Neuron (in vitro differentiated cells): ENCODE results near the gene RAB20.

Experiments used
- H2AFZ ChIP-seq: one replicate; pipeline ENCODE4 v1.6.1; 2013; ENCODE audit warnings: low read depth, mild to moderate bottlenecking, inconsistent platforms, low read length, moderate library complexity
- H3K27me3 ChIP-seq: one replicate; pipeline ENCODE4 v1.6.1; 2013; ENCODE audit warnings: low read length; ENCODE audit not compliant: insufficient read depth
- H3K36me3 ChIP-seq: one replicate; pipeline ENCODE4 v1.6.1; 2013; ENCODE audit warnings: low read length; ENCODE audit not compliant: insufficient read depth
- H3K4me1 ChIP-seq: one replicate; pipeline ENCODE4 v1.6.1; 2013; ENCODE audit warnings: low read length; ENCODE audit not compliant: insufficient read depth
- H3K4me3 ChIP-seq: 2 replicates; pipeline ENCODE4 v1.5.1; 2013; ENCODE audit warnings: mild to moderate bottlenecking, low read length, moderate library complexity
- H3K9me3 ChIP-seq: one replicate; pipeline ENCODE4 v1.6.1; 2013; ENCODE audit warnings: low read length

RAB20 gene

GRCh38 chr13:110556224-110556606 is 5.3 kb downstream of the RAB20 start:
- peaks cover 4% of the 10 kb centered on the region for H3K4me1 ChIP-seq
- H2AFZ ChIP-seq, result no peak overlapping the region
- H3K27me3 ChIP-seq, result peaks cover 17% of the 10 kb centered on the region
- peaks cover 4% of the 10 kb centered on the region for H3K9me3 ChIP-seq
- no peak overlapping the region for H3K4me3 ChIP-seq
- H3K36me3 ChIP-seq, result no peaks in the 10 kb centered on the region

DNA sequence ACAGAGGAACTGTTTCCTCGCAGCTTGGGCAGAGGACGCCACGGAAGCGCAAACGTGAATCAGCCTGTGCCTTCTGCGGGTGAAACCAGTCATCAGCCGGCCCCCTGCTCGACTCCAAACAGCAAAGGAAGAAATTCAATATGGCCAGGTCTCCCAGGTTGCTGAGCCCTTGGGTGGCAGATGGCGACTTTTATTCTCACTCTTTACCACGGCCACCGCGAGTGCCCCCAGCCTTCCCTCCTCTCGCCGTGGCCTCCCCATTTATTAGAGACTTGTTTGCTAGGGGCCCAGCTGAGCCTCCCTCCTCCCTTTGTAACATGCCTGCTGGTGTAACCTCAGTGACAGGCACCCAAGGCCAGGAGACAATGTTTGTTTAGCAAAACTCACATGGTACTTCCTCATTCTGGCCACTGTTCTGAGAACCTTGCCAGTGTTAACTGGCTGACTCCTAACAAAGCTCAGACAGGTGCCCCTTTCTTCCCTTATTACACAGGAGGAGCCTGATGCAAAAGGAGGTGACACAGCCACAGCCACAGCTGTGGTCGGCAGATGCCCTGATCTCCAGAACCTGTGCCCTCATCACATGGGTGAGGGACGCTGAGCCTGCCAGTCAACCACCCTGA is 5.8 kb downstream of the RAB20 start:
- H3K36me3 ChIP-seq, result no peaks in the 10 kb centered on the region
- peaks cover 12% of the 10 kb centered on the region for H3K27me3 ChIP-seq
- H3K9me3 ChIP-seq, result peaks cover 4% of the 10 kb centered on the region
- no peak overlapping the region for H3K4me3 ChIP-seq
- no peak overlapping the region for H2AFZ ChIP-seq
- H3K4me1 ChIP-seq, result peaks cover 5% of the 10 kb centered on the region

GRCh38 chr13:110554946-110555345 is 6.6 kb downstream of the RAB20 start:
- peaks cover 5% of the 10 kb centered on the region for H3K27me3 ChIP-seq
- H3K4me3 ChIP-seq, result no peak overlapping the region
- H3K36me3 ChIP-seq, result no peaks in the 10 kb centered on the region
- H2AFZ ChIP-seq, result no peak overlapping the region
- peaks cover 5% of the 10 kb centered on the region for H3K4me1 ChIP-seq
- H3K9me3 ChIP-seq, result peaks cover 4% of the 10 kb centered on the region

GRCh38 chr13:110554227-110554836 is 7.2 kb downstream of the RAB20 start:
- Histone ChIP-seq H3K4me3 (no peak overlapping the region), H3K27me3 (no peaks in the 10 kb centered on the region), H2AFZ (no peak overlapping the region), H3K4me1 (peaks cover 5% of the 10 kb centered on the region), H3K36me3 (no peaks in the 10 kb centered on the region), H3K9me3 (peaks cover 4% of the 10 kb centered on the region)

DNA sequence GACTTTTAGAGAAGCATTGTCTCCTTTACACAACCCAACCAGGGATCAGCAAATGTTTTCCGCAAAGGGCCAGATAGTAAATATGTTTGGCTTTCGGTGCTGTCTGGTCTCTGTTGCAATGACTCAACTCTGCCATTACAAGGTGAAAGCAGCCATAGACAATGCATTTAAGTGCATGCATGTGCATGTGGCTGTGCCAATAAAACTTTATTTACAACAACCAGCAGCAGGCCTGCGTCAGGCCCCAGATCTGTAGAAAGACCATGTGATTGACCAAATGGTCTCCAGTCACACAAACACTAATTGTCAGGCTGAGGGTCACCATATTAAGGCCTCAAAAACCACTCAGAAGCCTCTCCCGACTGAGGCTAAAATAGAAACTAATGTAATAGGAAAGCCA is 8.1 kb downstream of the RAB20 start:
- no peaks in the 10 kb centered on the region for H3K27me3 ChIP-seq

DNA sequence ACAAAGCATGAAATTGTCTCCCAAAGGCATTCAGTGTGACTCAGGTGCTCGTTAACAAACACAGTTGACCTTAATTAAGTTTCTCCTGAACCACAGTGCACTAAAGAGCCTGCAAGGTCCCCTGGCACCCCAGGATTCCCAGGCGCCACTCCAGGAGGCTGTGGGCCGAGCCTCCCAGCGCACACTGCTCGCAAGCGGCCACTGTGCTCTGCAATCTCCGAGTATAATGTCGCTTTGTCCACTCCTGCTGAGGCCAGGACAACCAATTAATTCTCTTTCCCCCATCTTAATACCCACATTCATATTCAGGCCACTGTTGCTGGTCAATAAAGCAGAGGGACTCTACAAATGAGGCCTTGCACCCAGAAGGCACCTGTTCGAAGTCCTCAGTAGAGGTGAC is 8.8 kb downstream of the RAB20 start:
- Histone ChIP-seq H3K4me3 (no peak overlapping the region), H3K36me3 (no peaks in the 10 kb centered on the region), H3K9me3 (peaks cover 4% of the 10 kb centered on the region), H2AFZ (no peak overlapping the region), H3K4me1 (peaks cover 5% of the 10 kb centered on the region), H3K27me3 (no peaks in the 10 kb centered on the region)

More for the DNA sequence above, 8.1 kb downstream of the RAB20 start:
- Histone ChIP-seq H3K4me1 (peaks cover 5% of the 10 kb centered on the region), H3K36me3 (no peaks in the 10 kb centered on the region), H2AFZ (no peak overlapping the region), H3K9me3 (peaks cover 4% of the 10 kb centered on the region), H3K4me3 (no peak overlapping the region)

GRCh38 chr13:110551284-110551683 is 10.2 kb downstream of the RAB20 start:
- H3K36me3 ChIP-seq, result no peaks in the 10 kb centered on the region
- no peaks in the 10 kb centered on the region for H3K27me3 ChIP-seq
- H2AFZ ChIP-seq, result no peak overlapping the region

GRCh38 chr13:110549795-110550160 is 11.7 kb downstream of the RAB20 start:
- Histone ChIP-seq H3K36me3 (no peaks in the 10 kb centered on the region), H3K9me3 (no peaks in the 10 kb centered on the region), H3K4me1 (peaks cover 5% of the 10 kb centered on the region), H2AFZ (no peak overlapping the region), H3K4me3 (no peak overlapping the region), H3K27me3 (no peaks in the 10 kb centered on the region)

More at GRCh38 chr13:110551284-110551683, 10.2 kb downstream of the RAB20 start:
- Histone ChIP-seq H3K9me3 (no peaks in the 10 kb centered on the region), H3K4me3 (no peak overlapping the region), H3K4me1 (peaks cover 5% of the 10 kb centered on the region)

GRCh38 chr13:110548891-110549794 is 12.4 kb downstream of the RAB20 start:
- no peak overlapping the region for H2AFZ ChIP-seq
- peaks cover 5% of the 10 kb centered on the region for H3K4me1 ChIP-seq
- H3K27me3 ChIP-seq, result no peaks in the 10 kb centered on the region
- H3K4me3 ChIP-seq, result no peak overlapping the region
- H3K9me3 ChIP-seq, result no peaks in the 10 kb centered on the region
- H3K36me3 ChIP-seq, result no peaks in the 10 kb centered on the region

DNA sequence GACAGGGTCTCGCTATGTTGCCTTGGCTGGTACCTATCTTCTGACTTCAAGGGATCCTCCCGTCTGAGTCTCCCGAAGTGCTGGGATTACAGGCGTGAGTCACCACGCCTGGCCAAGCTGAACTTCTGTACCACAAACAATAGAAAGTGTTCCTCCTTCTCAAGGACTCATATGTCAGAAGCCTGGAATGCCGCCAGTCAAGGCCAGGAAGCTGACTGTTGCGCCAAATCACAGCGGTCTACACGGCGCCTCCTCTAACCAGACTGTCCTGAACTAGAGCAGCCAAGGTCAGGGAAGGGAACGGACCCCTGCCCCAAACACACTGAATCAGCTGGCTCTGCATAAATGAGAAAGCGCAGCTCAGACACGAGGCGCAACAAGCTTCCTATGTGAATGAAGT is 14.6 kb downstream of the RAB20 start:
- Histone ChIP-seq H3K4me3 (no peak overlapping the region), H3K36me3 (no peaks in the 10 kb centered on the region)

DNA sequence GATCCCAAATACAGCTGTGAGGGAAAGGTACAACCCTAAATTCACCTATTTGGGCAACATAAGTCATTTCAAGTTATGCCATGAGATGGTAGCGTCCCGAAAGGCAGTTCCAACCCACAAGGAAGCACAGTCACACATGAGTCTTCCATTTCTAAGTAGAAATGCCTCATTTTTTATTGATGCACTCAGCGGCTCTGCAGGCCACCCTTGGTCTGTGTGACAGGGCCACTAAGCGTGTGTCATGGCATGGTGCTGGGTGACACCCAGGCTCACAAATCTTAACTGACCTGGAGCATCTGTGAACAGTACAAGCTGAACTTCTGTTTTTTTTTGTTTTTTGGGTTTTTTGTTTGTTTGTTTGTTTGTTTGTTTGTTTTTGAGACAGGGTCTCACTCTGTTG is 15.1 kb downstream of the RAB20 start:
- H2AFZ ChIP-seq, result no peak overlapping the region
- no peaks in the 10 kb centered on the region for H3K36me3 ChIP-seq
- peaks cover 5% of the 10 kb centered on the region for H3K4me1 ChIP-seq
- no peak overlapping the region for H3K4me3 ChIP-seq
- no peaks in the 10 kb centered on the region for H3K27me3 ChIP-seq
- peaks cover 3% of the 10 kb centered on the region for H3K9me3 ChIP-seq

More for the DNA sequence above, 14.6 kb downstream of the RAB20 start:
- Histone ChIP-seq H2AFZ (no peak overlapping the region), H3K9me3 (peaks cover 3% of the 10 kb centered on the region), H3K4me1 (peaks cover 5% of the 10 kb centered on the region), H3K27me3 (no peaks in the 10 kb centered on the region)

GRCh38 chr13:110542169-110542796 is 19.2 kb downstream of the RAB20 start:
- Histone ChIP-seq H3K4me3 (no peak overlapping the region), H3K9me3 (peaks cover 3% of the 10 kb centered on the region), H3K36me3 (no peaks in the 10 kb centered on the region), H3K4me1 (no peaks in the 10 kb centered on the region), H3K27me3 (no peaks in the 10 kb centered on the region), H2AFZ (no peak overlapping the region)

- Histone ChIP-seq H3K36me3 (no peaks in the 10 kb centered on the region), H3K9me3 (peaks cover 3% of the 10 kb centered on the region), H3K4me3 (no peak overlapping the region), H3K4me1 (no peaks in the 10 kb centered on the region), H2AFZ (no peak overlapping the region), H3K27me3 (no peaks in the 10 kb centered on the region)
These were observed 20.0 kb downstream of the RAB20 start for GRCh38 chr13:110541526-110541920.
